GM12878 (cell line): Measurements from ENCODE around the gene PSRC1. TPM values are rescaled to one million over a fixed set of nuclear protein-coding genes. Genes with fewer than 3 reads are reported as not detected.

Experiments used
- ATAC-seq: fragments of 200-7000 bp; cut with Tn5 transposase; 3 replicates; pipeline ENCODE4 v1.9.1; 2020; ENCODE audit warnings: mild to moderate bottlenecking, moderate library complexity
- BruUV-seq: library from RNA; stranded (reverse); fragments of 400-500 nt; replicated peaks from 2 replicates; lab custom pipeline; 2021; lab: Mats Ljungman, UMichigan
- CTCF ChIA-PET: fragments of 300-600 bp; sonication (Branson Sonifier 250); formaldehyde crosslinking; extraction: SDS; loops from one replicate; lab custom pipeline; 2021; ENCODE audit warnings: inconsistent platforms; lab: Yijun Ruan, JAX
- POLR2A ChIA-PET: fragments of 350-600 bp; formaldehyde crosslinking; extraction: SDS; loops from one replicate; lab custom pipeline; 2021; ENCODE audit warnings: inconsistent platforms; lab: Charles Lee
- RAD21 ChIA-PET: fragments of 300-600 bp; sonication (Branson Sonifier 250); formaldehyde crosslinking; loops from one replicate; lab custom pipeline; 2023; ENCODE audit warnings: antibody characterized with exemption; ENCODE audit not compliant: unreplicated experiment; lab: Charles Lee
- SMC1A ChIA-PET: fragments of 300-600 bp; sonication (Branson Sonifier 250); formaldehyde crosslinking; loops from one replicate; lab custom pipeline; 2023; ENCODE audit not compliant: unreplicated experiment, uncharacterized antibody; lab: Charles Lee
- DNase-seq: peaks from one replicate; pipeline ENCODE4 v3.0.0-alpha.2; 2011; ENCODE audit warnings: low read depth, low spot score
- FAIRE-seq: peaks from 3 replicates; lab custom pipeline; 2011; peaks lifted over from hg19 to GRCh38; lab: Jason Lieb, UNC
- H2AFZ ChIP-seq: 2 replicates; pipeline ENCODE4 v1.6.0; 2011; ENCODE audit warnings: low read depth, low read length, control low read depth; ENCODE audit not compliant: control insufficient read depth
- H3K27ac ChIP-seq: 2 replicates; pipeline ENCODE4 v1.5.1; 2011; ENCODE audit warnings: control low read depth; ENCODE audit not compliant: control insufficient read depth, insufficient read depth
- H3K27me3 ChIP-seq, 2 experiments: replicated peaks in 1 of 2; 2 replicates each; pipeline versions ENCODE4 v1.6.0 to v1.6.1; 2011; ENCODE audit warnings: low read length in 1 of 2; ENCODE audit not compliant: control insufficient read depth in 2 of 2, insufficient read depth in 2 of 2
- H3K36me3 ChIP-seq, 2 experiments: 2 replicates each; pipeline ENCODE4 v1.5.1; 2011; ENCODE audit warnings: low read length in 1 of 2; ENCODE audit not compliant: control insufficient read depth in 2 of 2, insufficient read depth in 2 of 2
- H3K4me1 ChIP-seq: 2 replicates; pipeline ENCODE4 v1.6.1; 2011; ENCODE audit warnings: mild to moderate bottlenecking, low read length, moderate library complexity, mixed read lengths; ENCODE audit not compliant: control insufficient read depth, insufficient read depth
- H3K4me2 ChIP-seq: 2 replicates; pipeline ENCODE4 v1.6.0; 2011; ENCODE audit warnings: control low read depth; ENCODE audit not compliant: control insufficient read depth, insufficient read depth
- H3K4me3 ChIP-seq: fragments of 200-600 bp; sonication (generic); 2 replicates; pipeline ENCODE4 v1.5.1; 2016
- H3K79me2 ChIP-seq: 2 replicates; pipeline ENCODE4 v1.6.0; 2011; ENCODE audit warnings: low read length; ENCODE audit not compliant: control insufficient read depth, insufficient read depth
- H3K9ac ChIP-seq: 2 replicates; pipeline ENCODE4 v1.8.0; 2011; ENCODE audit warnings: low read length, control low read depth, mixed read lengths; ENCODE audit not compliant: control insufficient read depth, insufficient read depth
- H3K9me3 ChIP-seq: replicated peaks from 3 replicates; pipeline ENCODE4 v1.5.1; 2011; ENCODE audit warnings: mild to moderate bottlenecking, low read length; ENCODE audit not compliant: control insufficient read depth, insufficient read depth
- H4K20me1 ChIP-seq: 2 replicates; pipeline ENCODE4 v1.6.0; 2011; ENCODE audit not compliant: control insufficient read depth, insufficient read depth
- ASH2L ChIP-seq: fragments of 300-600, 200-600 bp; sonication (generic); IDR thresholded peaks from 2 replicates; pipeline ENCODE4 v1.6.1; 2017; ENCODE audit warnings: low read depth, mild to moderate bottlenecking, borderline replicate concordance
- EGR1 ChIP-seq, 2 experiments: IDR thresholded peaks; 1 replicate in 1 of 2; 2 replicates in 1 of 2; pipeline ENCODE4 v1.6.1; 2011 to 2012; ENCODE audit warnings: low read depth in 2 of 2, low read length in 2 of 2, borderline replicate concordance in 1 of 2, mild to moderate bottlenecking in 1 of 2, moderate library complexity in 1 of 2
- MEF2B ChIP-seq: fragments of 450-650 bp; IDR thresholded peaks from 2 replicates; pipeline ENCODE4 v1.6.1; 2018; ENCODE audit warnings: mild to moderate bottlenecking, moderate library complexity; ENCODE audit not compliant: partially characterized antibody, poor library complexity, severe bottlenecking
- POU2F2 ChIP-seq: IDR thresholded peaks from 3 replicates; pipeline ENCODE4 v1.6.1; 2011; ENCODE audit warnings: low read depth, mild to moderate bottlenecking, low read length, borderline replicate concordance
- RBBP5 ChIP-seq: fragments of 200-600 bp; sonication (generic); conservative IDR thresholded peaks from 2 replicates; pipeline ENCODE4 v1.6.1; 2016
- SREBF2 ChIP-seq: IDR thresholded peaks from 2 replicates; pipeline ENCODE4 v1.6.1; 2012; ENCODE audit warnings: mild to moderate bottlenecking, low read length
- TCF3 ChIP-seq: IDR thresholded peaks from 2 replicates; pipeline ENCODE4 v1.6.1; 2012; ENCODE audit warnings: low read depth, mild to moderate bottlenecking, low read length, borderline replicate concordance; ENCODE audit not compliant: insufficient read depth
- WGBS: methylation state at CpG from one replicate; pipeline ENCODE4 v1.1.6; 2016; ENCODE audit warnings: low lambda C conversion rate; ENCODE audit not compliant: insufficient replicate concordance, insufficient coverage; ENCODE audit errors: missing lambda C conversion rate; 5-methylcytosine and 5-hydroxymethylcytosine counted together
- in situ Hi-C: fragments of 300-500 bp; cut with MboI; formaldehyde crosslinking; loops from 9 replicates; pipeline ENCODE4 v1.14.3; 2018; ENCODE audit warnings: mixed read lengths
- intact Hi-C: fragments of 100-400 bp; cut with micrococcal nuclease; formaldehyde crosslinking; loops from one replicate; pipeline ENCODE4 v1.14.2; 2022; ENCODE audit not compliant: unreplicated experiment
- polyA plus RNA-seq, 11 experiments: library from polyadenylated mRNA; depleted of rRNA in 4 of 11; unstranded in 6 of 11; stranded (reverse) in 5 of 11; fragments of >200 nt; fragmentation: Nextera tagmentation in 4 of 11; fragmentation: Illumina TruSeq in 1 of 11; extraction: Ambion mirVana in 4 of 11; extraction: Trizol in 1 of 11; gene quantifications; 1 replicate in 1 of 11; 2 replicates in 10 of 11; pipeline versions ENCODE4 v1.2.1 to v1.2.3, GENCODE V29; 2011 to 2016; ENCODE audit warnings: inconsistent platforms in 2 of 11, missing spikeins in 2 of 11, low read depth in 1 of 11
- total RNA-seq, 4 experiments: library from RNA; depleted of rRNA in 3 of 4; stranded (reverse); fragments of >200 nt in 3 of 4; fragmentation: Illumina TruSeq in 1 of 4; extraction: Trizol in 1 of 4; gene quantifications; 2 replicates each; pipeline versions ENCODE4 v1.2.1 to v1.2.3, GENCODE V29; 2013 to 2021
- TF ChIP-seq, protein P1 (sequence below): fragments of 450-650 bp; IDR thresholded peaks from 2 replicates; pipeline ENCODE4 v1.6.1; 2017; ENCODE audit warnings: mild to moderate bottlenecking
- TF ChIP-seq, protein P2 (sequence below): fragments of 150-350 bp; IDR thresholded peaks from 2 replicates; pipeline ENCODE4 v1.6.1; 2016; ENCODE audit warnings: low read depth, low read length

The PSRC1 gene
- total and polyA plus RNA-seq, 10 of the 15 experiments (the other 5 are each of a cell fraction or from before 2014, with no cell fraction given): 1.2 to 11.8 (median 4.9) TPM

DNA sequence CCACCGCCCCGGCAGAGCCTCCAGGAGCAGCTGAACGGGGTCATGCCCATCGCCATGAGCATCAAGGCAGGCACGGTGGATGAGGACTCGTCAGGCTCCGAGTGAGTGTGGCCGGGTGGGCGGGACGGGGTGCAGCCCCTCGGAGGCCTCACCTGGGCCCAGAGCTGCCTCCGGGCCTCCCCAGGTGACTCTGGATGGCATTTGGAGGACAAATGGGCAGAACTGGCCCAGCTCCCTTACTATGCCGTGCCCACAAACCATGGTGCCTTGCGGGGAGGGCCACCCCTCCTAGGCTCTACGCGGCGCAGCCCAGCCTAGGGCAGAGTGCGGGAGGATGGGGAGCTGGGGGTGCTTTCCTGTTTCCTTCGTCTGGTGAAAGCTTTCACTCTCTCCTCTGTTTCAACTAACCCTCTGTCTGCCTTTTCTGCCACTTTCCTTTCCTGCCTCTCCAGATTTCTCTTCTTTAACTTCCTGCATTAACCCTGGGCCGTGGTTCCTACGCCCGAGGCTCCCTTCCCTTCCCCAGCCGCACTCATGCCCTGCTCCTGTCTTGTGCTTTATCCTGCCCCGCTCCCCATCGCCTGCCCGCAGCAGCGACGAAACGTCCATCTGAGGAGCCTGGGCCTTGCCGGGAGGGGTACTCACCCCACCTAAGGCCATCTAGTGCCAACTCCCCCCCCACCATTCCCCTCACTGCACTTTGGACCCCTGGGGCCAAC, 9.2 kb downstream of the PSRC1 start:
- H3K79me2 ChIP-seq: no peaks in the 10 kb centered on the region
- WGBS: 63% methylated on average over 23 of the region's 30 CpGs
- no peak for TF ChIP-seq SREBF2
- no peak for TF ChIP-seq POU2F2
- TF ChIP-seq, protein P1, sequence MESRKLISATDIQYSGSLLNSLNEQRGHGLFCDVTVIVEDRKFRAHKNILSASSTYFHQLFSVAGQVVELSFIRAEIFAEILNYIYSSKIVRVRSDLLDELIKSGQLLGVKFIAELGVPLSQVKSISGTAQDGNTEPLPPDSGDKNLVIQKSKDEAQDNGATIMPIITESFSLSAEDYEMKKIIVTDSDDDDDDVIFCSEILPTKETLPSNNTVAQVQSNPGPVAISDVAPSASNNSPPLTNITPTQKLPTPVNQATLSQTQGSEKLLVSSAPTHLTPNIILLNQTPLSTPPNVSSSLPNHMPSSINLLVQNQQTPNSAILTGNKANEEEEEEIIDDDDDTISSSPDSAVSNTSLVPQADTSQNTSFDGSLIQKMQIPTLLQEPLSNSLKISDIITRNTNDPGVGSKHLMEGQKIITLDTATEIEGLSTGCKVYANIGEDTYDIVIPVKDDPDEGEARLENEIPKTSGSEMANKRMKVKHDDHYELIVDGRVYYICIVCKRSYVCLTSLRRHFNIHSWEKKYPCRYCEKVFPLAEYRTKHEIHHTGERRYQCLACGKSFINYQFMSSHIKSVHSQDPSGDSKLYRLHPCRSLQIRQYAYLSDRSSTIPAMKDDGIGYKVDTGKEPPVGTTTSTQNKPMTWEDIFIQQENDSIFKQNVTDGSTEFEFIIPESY: no peak
- TF ChIP-seq, protein P2, sequence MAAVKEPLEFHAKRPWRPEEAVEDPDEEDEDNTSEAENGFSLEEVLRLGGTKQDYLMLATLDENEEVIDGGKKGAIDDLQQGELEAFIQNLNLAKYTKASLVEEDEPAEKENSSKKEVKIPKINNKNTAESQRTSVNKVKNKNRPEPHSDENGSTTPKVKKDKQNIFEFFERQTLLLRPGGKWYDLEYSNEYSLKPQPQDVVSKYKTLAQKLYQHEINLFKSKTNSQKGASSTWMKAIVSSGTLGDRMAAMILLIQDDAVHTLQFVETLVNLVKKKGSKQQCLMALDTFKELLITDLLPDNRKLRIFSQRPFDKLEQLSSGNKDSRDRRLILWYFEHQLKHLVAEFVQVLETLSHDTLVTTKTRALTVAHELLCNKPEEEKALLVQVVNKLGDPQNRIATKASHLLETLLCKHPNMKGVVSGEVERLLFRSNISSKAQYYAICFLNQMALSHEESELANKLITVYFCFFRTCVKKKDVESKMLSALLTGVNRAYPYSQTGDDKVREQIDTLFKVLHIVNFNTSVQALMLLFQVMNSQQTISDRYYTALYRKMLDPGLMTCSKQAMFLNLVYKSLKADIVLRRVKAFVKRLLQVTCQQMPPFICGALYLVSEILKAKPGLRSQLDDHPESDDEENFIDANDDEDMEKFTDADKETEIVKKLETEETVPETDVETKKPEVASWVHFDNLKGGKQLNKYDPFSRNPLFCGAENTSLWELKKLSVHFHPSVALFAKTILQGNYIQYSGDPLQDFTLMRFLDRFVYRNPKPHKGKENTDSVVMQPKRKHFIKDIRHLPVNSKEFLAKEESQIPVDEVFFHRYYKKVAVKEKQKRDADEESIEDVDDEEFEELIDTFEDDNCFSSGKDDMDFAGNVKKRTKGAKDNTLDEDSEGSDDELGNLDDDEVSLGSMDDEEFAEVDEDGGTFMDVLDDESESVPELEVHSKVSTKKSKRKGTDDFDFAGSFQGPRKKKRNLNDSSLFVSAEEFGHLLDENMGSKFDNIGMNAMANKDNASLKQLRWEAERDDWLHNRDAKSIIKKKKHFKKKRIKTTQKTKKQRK: no peak
- TF ChIP-seq ASH2L: no peak
- no peak for TF ChIP-seq MEF2B
- no peak for TF ChIP-seq TCF3
- no peak for TF ChIP-seq RBBP5
- TF ChIP-seq EGR1 (IDR thresholded peaks at IDR 0.05; ENCODE audit: borderline replicate concordance in 1 of 2, low read depth in 2 of 2, low read length in 2 of 2): no peak
- DNase-seq: no peak
- H3K27me3 ChIP-seq: peaks cover 0 to 1% of the 10 kb centered on the region in 2 experiments; a peak in 1 of 4 replicates
- H3K4me1 ChIP-seq: no peaks in the 10 kb centered on the region
- no peaks in the 10 kb centered on the region for H3K36me3 ChIP-seq
- H2AFZ ChIP-seq: no peak overlapping the region
- ChIA-PET POLR2A (no interaction called here), RAD21 (no interaction called here), SMC1A (no interaction called here), CTCF (interaction anchor here (1.1 kb wide), 1 partner anchor 259 kb away, joined by 3 read pairs; no protein-coding TSS in a partner anchor)
- FAIRE-seq: no peak
- H3K4me2 ChIP-seq: no peak overlapping the region
- H3K9me3 ChIP-seq: no peaks in the 10 kb centered on the region
- intact Hi-C loops: no loop called here
- no peak overlapping the region for H3K9ac ChIP-seq
- no TSS peak for BruUV-seq
- no peak for ATAC-seq
- H3K27ac ChIP-seq: no peak overlapping the region
- H4K20me1 ChIP-seq: no peaks in the 10 kb centered on the region
- in situ Hi-C loops: no loop called here
- H3K4me3 ChIP-seq: no peak overlapping the region
